Measurements from ENCODE around the gene ADAMTS6.

- TF ChIP-seq CTCF (IDR thresholded peaks at IDR 0.05; ENCODE audit: insufficient read depth, low read length) (no peak), REST (IDR thresholded peaks at IDR 0.05; ENCODE audit: insufficient replicate concordance, low read depth) (no peak)
Measured at GRCh38 chr5:65108786-65109743, 372.7 kb downstream of the ADAMTS6 start.
